B cell (primary cell): ENCODE data around the gene MBP.

ENCODE experiments used
- EZH2 ChIP-seq: IDR thresholded peaks from 2 replicates; pipeline ENCODE4 v1.6.1; 2012; ENCODE audit warnings: borderline replicate concordance, low read depth, mild to moderate bottlenecking, moderate library complexity, low read length; ENCODE audit not compliant: insufficient read depth, poor library complexity, severe bottlenecking
- TF ChIP-seq, protein P1 (sequence below): fragments of 200-600 bp; IDR thresholded peaks from one replicate; pipeline ENCODE4 v1.8.0; 2022; ENCODE audit warnings: antibody characterized with exemption, mild to moderate bottlenecking

DNA sequence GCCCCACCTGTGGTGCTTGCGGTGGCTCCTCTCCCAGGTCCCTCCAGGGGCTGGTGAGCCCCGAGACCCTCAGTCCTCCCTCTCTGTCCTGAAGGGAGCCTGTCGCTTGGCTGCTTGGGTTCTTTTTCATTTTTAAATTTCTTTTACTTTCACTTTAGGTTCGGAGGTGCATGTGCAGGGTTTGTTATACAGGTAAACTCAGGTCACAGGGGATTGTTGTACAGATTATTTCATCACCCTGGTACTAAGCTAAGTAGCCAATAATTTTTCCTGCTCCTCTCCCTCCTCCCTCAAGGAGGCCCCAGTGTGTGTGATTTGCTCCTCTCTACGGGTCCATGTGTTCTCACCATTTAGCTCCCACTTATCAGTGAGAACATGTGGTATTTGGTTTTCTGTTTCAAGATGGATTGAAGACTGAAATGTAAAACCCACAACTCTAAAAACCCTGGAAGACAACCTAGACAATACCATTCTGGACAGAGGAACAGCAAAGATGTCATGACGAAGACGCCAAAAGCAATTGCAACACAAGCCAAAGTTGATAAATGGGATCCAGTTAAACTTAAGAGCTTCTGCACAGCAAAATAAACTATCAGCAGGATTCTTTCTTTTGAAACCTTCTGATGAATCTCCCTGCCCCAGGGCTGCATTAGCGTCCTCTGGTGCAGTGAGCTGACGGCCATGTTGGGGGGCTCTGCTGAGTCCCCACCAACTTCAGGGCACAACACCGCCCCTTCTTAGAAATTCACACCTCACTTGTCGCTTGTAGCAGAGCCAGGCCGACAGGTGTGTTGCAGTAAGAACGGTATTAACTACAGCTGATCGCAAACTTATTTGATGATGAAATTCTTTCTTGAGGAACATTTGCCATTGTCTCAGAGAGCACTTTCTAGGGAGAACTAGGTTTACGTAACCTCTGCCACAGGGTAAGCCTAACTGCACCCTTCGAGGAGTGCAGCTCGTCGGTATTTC is 174.9 kb downstream of the MBP start:
- TF ChIP-seq, protein P1, sequence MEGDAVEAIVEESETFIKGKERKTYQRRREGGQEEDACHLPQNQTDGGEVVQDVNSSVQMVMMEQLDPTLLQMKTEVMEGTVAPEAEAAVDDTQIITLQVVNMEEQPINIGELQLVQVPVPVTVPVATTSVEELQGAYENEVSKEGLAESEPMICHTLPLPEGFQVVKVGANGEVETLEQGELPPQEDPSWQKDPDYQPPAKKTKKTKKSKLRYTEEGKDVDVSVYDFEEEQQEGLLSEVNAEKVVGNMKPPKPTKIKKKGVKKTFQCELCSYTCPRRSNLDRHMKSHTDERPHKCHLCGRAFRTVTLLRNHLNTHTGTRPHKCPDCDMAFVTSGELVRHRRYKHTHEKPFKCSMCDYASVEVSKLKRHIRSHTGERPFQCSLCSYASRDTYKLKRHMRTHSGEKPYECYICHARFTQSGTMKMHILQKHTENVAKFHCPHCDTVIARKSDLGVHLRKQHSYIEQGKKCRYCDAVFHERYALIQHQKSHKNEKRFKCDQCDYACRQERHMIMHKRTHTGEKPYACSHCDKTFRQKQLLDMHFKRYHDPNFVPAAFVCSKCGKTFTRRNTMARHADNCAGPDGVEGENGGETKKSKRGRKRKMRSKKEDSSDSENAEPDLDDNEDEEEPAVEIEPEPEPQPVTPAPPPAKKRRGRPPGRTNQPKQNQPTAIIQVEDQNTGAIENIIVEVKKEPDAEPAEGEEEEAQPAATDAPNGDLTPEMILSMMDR = no peak
- no peak for TF ChIP-seq EZH2
